AG04449 (cell line): ENCODE results near the gene HMSD.

Experiments used
- CTCF ChIA-PET: fragments of 350-600 bp; formaldehyde crosslinking; extraction: SDS; loops from one replicate; lab custom pipeline; 2021; ENCODE audit warnings: antibody characterized with exemption; lab: Yijun Ruan, JAX
- POLR2A ChIA-PET: fragments of 400-600, 350-600 bp; formaldehyde crosslinking; extraction: SDS; loops from one replicate; lab custom pipeline; 2020; ENCODE audit warnings: antibody characterized with exemption, inconsistent platforms; lab: Yijun Ruan, JAX
- DNase-seq: peaks from one replicate; pipeline ENCODE4 v3.0.0-alpha.2; 2010; ENCODE audit warnings: low read depth, low spot score
- H3K4me3 ChIP-seq: 2 replicates; pipeline ENCODE4 v1.5.1; 2011; ENCODE audit warnings: low read depth, mild to moderate bottlenecking, control low read depth, low read length
- TF ChIP-seq, protein P1 (sequence below): IDR thresholded peaks from one replicate; pipeline ENCODE4 v1.5.1; 2011; ENCODE audit warnings: mild to moderate bottlenecking, moderate library complexity, low read length, control low read depth, inconsistent platforms; ENCODE audit not compliant: insufficient read depth; ENCODE audit errors: missing control alignments

The HMSD gene

DNA sequence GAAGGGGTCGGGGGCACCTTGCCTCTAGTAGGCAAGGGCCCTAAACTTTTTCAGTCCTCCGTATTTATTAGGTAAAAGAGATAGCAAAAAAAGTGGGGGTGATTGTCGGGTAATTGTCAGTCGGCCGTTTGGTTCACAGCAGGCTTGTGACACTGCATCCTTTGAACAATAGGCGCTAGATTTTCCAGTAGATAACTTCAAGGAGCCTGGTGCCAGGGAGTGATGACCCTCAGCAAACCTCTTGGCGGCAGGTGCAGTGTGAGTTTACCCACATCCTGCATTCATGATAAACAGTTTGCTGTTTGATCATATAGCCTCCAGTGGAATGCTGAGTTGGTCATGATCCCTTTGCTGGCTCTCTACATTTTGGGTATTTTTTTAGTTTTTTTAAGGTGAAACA lies 43.6 kb downstream of the HMSD start:
- no peak overlapping the region for H3K4me3 ChIP-seq
- TF ChIP-seq, protein P1, sequence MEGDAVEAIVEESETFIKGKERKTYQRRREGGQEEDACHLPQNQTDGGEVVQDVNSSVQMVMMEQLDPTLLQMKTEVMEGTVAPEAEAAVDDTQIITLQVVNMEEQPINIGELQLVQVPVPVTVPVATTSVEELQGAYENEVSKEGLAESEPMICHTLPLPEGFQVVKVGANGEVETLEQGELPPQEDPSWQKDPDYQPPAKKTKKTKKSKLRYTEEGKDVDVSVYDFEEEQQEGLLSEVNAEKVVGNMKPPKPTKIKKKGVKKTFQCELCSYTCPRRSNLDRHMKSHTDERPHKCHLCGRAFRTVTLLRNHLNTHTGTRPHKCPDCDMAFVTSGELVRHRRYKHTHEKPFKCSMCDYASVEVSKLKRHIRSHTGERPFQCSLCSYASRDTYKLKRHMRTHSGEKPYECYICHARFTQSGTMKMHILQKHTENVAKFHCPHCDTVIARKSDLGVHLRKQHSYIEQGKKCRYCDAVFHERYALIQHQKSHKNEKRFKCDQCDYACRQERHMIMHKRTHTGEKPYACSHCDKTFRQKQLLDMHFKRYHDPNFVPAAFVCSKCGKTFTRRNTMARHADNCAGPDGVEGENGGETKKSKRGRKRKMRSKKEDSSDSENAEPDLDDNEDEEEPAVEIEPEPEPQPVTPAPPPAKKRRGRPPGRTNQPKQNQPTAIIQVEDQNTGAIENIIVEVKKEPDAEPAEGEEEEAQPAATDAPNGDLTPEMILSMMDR = no peak
- ChIA-PET POLR2A (no interaction called here), CTCF (interaction anchor here (1.0 to 3.2 kb wide), 3 partner anchors 13 to 30 kb away, joined by 3 to 17 read pairs (median 3); no protein-coding TSS in a partner anchor)
- DNase-seq = no peak

DNA sequence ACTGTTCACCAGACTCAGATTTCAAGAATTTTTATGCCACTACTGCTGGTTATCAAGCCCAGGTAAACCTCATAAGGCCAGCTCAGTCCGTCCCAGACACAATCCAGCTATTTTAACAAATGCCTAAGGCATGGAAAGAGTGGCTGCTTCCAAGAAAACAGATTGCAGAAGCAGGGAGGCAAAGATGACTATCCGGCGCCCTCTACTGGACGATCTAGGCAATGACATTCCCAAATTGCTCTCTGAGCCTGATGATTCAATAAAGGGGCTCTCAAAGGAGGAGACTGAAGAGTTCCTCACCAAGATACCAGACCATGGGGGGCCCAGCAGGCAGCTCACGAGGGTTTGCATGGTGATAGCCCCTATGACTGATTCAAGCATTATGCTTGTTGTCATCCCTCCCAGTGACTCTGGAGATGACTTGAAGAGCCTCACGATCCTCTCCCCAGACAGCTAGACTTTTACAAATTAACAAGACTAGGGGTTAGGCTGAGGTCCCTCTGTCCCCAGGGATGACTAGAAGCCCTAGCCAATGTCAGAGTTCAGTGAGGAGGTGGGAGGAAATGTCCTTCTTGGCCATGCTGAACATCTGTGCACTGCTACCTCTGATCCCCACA lies 45.8 kb downstream of the HMSD start:
- H3K4me3 ChIP-seq = no peak overlapping the region
- ChIA-PET CTCF (interaction anchor here (0.6 to 5.0 kb wide), 26 partner anchors 11 to 484 kb away, joined by 3 to 129 read pairs (median 4); partner anchors contain the start of gene SERPINB8), POLR2A (interaction anchor here (0.6 kb wide), 1 partner anchor 33 kb away, joined by 3 read pairs; no protein-coding TSS in a partner anchor)
- no peak for DNase-seq
- TF ChIP-seq, protein P1 = peak; percentile 82

DNA sequence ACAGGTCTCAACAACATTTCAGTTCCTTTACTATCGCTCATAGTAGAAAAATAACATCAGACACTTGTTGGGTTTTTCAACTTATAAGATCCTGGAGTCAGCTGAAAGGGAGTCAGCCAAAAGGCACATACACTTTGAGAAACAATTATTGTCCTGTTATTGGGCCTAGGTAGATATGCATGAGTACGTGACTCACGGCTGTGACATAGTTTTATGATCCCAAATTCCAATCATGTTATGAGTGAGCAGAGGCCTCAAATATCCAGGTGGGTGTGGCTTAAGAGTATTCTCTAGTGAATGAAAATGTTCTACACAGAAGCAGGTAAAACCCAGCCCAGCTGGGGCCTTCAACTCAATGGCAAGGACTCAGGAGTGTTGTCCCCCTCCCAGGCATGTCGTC lies 47.9 kb downstream of the HMSD start:
- CTCF ChIA-PET = interaction anchor here (0.9 to 5.0 kb wide), 6 partner anchors 11 to 62 kb away, joined by 3 to 129 read pairs (median 18); no protein-coding TSS in a partner anchor
- POLR2A ChIA-PET = no interaction called here
- no peak overlapping the region for H3K4me3 ChIP-seq
- TF ChIP-seq, protein P1 = no peak
- DNase-seq = no peak

DNA sequence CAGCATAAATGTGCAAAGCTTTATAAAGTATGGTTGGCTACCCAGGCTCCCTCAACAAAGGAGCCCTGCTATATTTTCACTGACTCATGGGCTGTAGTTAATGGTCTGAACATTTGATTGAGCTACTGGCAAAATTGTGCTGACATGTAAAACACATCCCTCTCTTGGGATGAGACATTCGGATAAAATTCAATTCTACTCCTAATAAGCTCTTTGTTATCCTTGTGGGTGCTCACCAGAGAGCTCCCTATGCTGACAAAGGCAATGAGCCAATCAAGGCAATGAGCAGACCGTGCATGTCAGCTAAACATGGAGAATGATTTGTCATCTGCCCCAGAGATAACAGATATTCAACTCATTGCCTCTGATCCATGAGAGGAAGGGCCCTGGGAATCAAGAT lies 48.5 kb downstream of the HMSD start:
- ChIA-PET CTCF (interaction anchor here (0.9 to 5.0 kb wide), 4 partner anchors 21 to 62 kb away, joined by 3 to 129 read pairs (median 18); no protein-coding TSS in a partner anchor), POLR2A (no interaction called here)
- no peak overlapping the region for H3K4me3 ChIP-seq
- no peak for DNase-seq
- TF ChIP-seq, protein P1 = no peak

DNA sequence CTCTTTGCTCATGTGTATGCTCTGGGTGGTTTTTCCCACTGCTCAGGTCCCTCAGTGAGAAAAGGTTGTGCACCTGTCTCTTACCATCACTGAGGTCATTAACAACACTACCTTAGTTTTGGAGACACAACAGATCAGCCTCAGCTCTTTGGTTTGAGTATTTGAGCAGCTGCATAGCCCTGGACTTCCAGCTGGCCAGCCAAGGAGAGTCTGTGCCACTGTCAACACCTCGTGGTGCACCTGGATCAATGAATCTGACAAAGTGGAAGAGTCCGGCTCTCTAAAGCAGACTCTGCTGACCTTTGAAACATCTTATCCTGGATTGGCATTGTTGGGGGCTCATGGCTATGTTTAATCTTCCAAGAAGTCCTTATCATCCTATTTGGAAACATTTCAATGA lies 50.8 kb downstream of the HMSD start:
- TF ChIP-seq, protein P1 = no peak
- ChIA-PET CTCF (interaction anchor here (1.2 kb wide), 1 partner anchor 36 kb away, joined by 3 read pairs; no protein-coding TSS in a partner anchor), POLR2A (no interaction called here)

DNA sequence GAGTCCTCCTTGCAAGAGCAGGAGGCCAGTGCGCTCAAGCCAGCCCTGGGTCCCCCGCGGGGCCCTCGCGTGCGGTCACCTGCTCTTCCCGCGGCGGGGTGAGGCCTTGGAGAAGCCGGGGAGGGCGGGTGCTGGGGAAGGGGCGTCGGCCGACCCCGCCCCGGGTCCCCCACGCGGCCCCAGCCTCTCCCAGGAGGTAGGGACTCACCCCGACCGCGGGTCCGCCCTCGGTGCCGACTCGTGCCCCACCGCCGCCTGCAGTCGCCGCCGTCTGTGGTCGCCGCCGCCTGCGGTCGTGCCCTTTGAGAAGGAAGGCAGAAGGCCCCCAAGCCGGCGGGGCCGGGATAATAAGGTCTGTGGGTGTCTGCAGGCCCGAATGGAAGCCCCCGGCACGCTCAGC lies 53.5 kb downstream of the HMSD start:
- DNase-seq = no peak
- H3K4me3 ChIP-seq = no peak overlapping the region
- TF ChIP-seq, protein P1 = no peak
- ChIA-PET CTCF (interaction anchor here (1.0 kb wide), 1 partner anchor 40 kb away, joined by 3 read pairs; no protein-coding TSS in a partner anchor), POLR2A (no interaction called here)

More for the DNA sequence above, 50.8 kb downstream of the HMSD start:
- H3K4me3 ChIP-seq = no peak overlapping the region
- DNase-seq = no peak
